ENCODE measurements around the gene SLC25A51.
"Not testable (repeated sequence)": the region's sequence is repeated elsewhere in the genome, so short reads cannot be mapped to it uniquely, and the experiment has no call there.

SLC25A51 gene

GRCh38 chr9:37902131-37902530, 1.8 kb downstream of the SLC25A51 start:
- H3K9me3 Mint-ChIP-seq, result no peaks in the 10 kb centered on the region
- no peak for ATAC-seq (replicated peaks)

GRCh38 chr9:37899041-37899440, 4.9 kb downstream of the SLC25A51 start:
- H3K27ac Mint-ChIP-seq, result peak overlapping the region in 1 of 2 donors; percentile 32
- no peaks in the 10 kb centered on the region for H3K9me3 Mint-ChIP-seq
- ATAC-seq (replicated peaks), result no peak
- H3K27me3 Mint-ChIP-seq, result no peaks in the 10 kb centered on the region
- H3K36me3 Mint-ChIP-seq (ENCODE audit: insufficient read depth), result peaks cover 54% of the 10 kb centered on the region
- DNase-seq, result no peak
- peaks cover 9 to 10% of the 10 kb centered on the region in 2 donors for H3K4me1 Mint-ChIP-seq (ENCODE audit: low read depth in 2 of 2)
- H3K4me3 Mint-ChIP-seq, result no peak overlapping the region

More at GRCh38 chr9:37902131-37902530, 1.8 kb downstream of the SLC25A51 start:
- Mint-ChIP-seq H3K4me1 (ENCODE audit: low read depth in 2 of 2) (peaks cover 17 to 19% of the 10 kb centered on the region in 2 donors), H3K27ac (no peak overlapping the region), H3K27me3 (peaks cover 0 to 7% of the 10 kb centered on the region in 2 donors), H3K36me3 (ENCODE audit: insufficient read depth) (peaks cover 32% of the 10 kb centered on the region), H3K4me3 (no peak overlapping the region)
- DNase-seq, result no peak

GRCh38 chr9:37897665-37898064, 6.3 kb downstream of the SLC25A51 start:
- peaks cover 5% of the 10 kb centered on the region in 2 donors for H3K4me1 Mint-ChIP-seq (ENCODE audit: low read depth in 2 of 2)
- no peak overlapping the region for H3K4me3 Mint-ChIP-seq
- H3K9me3 Mint-ChIP-seq, result no peaks in the 10 kb centered on the region
- DNase-seq (no peak), ATAC-seq (replicated peaks) (no peak)
- no peak overlapping the region for H3K27ac Mint-ChIP-seq
- peaks cover 65% of the 10 kb centered on the region for H3K36me3 Mint-ChIP-seq (ENCODE audit: insufficient read depth)
- no peaks in the 10 kb centered on the region for H3K27me3 Mint-ChIP-seq

- Mint-ChIP-seq H3K36me3 (ENCODE audit: insufficient read depth) (peaks cover 59% of the 10 kb centered on the region), H3K9me3 (no peaks in the 10 kb centered on the region), H3K27me3 (no peaks in the 10 kb centered on the region), H3K4me3 (no peak overlapping the region), H3K27ac (no peak overlapping the region), H3K4me1 (ENCODE audit: low read depth in 2 of 2) (peaks cover 0 to 5% of the 10 kb centered on the region in 2 donors)
- DNase-seq (no peak), ATAC-seq (replicated peaks) (no peak)
Observed at GRCh38 chr9:37892063-37892462, 11.9 kb downstream of the SLC25A51 start.

GRCh38 chr9:37891042-37891441, 12.9 kb downstream of the SLC25A51 start:
- not testable (repeated sequence) for DNase-seq; H3K4me3 Mint-ChIP-seq; H3K4me1 Mint-ChIP-seq (ENCODE audit: low read depth in 2 of 2); ATAC-seq (replicated peaks); H3K27me3 Mint-ChIP-seq; H3K9me3 Mint-ChIP-seq; H3K27ac Mint-ChIP-seq
- H3K36me3 Mint-ChIP-seq (ENCODE audit: insufficient read depth), result peaks cover 56% of the 10 kb centered on the region

- Mint-ChIP-seq H3K27ac (peak overlapping the region in 1 of 2 donors; percentile 67), H3K4me1 (ENCODE audit: low read depth in 2 of 2) (peaks cover 0 to 11% of the 10 kb centered on the region in 2 donors), H3K9me3 (no peaks in the 10 kb centered on the region), H3K4me3 (no peak overlapping the region), H3K36me3 (ENCODE audit: insufficient read depth) (peaks cover 48% of the 10 kb centered on the region), H3K27me3 (no peaks in the 10 kb centered on the region)
- no peak for ATAC-seq (replicated peaks)
- no peak for DNase-seq
Observed at GRCh38 chr9:37889536-37889935, 14.4 kb downstream of the SLC25A51 start.

GRCh38 chr9:37887977-37888583, 15.8 kb downstream of the SLC25A51 start:
- peaks cover 0 to 11% of the 10 kb centered on the region in 2 donors for H3K4me1 Mint-ChIP-seq (ENCODE audit: low read depth in 2 of 2)
- ATAC-seq (replicated peaks); H3K27me3 Mint-ChIP-seq; DNase-seq; H3K4me3 Mint-ChIP-seq; H3K27ac Mint-ChIP-seq; H3K9me3 Mint-ChIP-seq: not testable (repeated sequence)
- H3K36me3 Mint-ChIP-seq (ENCODE audit: insufficient read depth), result peaks cover 33% of the 10 kb centered on the region

GRCh38 chr9:37880916-37881479, 22.9 kb downstream of the SLC25A51 start:
- Mint-ChIP-seq H3K4me1 (ENCODE audit: low read depth in 2 of 2) (peaks cover 0 to 18% of the 10 kb centered on the region in 2 donors), H3K27ac (peak overlapping the region in 1 of 2 donors; percentile 72), H3K4me3 (no peak overlapping the region), H3K9me3 (no peaks in the 10 kb centered on the region), H3K27me3 (no peaks in the 10 kb centered on the region), H3K36me3 (ENCODE audit: insufficient read depth) (peaks cover 34% of the 10 kb centered on the region)
- ATAC-seq (replicated peaks) (no peak), DNase-seq (no peak)

GRCh38 chr9:37876376-37876775, 27.6 kb downstream of the SLC25A51 start:
- H3K4me3 Mint-ChIP-seq, result no peak overlapping the region
- H3K27ac Mint-ChIP-seq, result no peak overlapping the region
- peaks cover 25% of the 10 kb centered on the region for H3K36me3 Mint-ChIP-seq (ENCODE audit: insufficient read depth)
- DNase-seq, result no peak
- ATAC-seq (replicated peaks), result no peak
- H3K4me1 Mint-ChIP-seq (ENCODE audit: low read depth in 2 of 2), result peaks cover 0 to 8% of the 10 kb centered on the region in 2 donors
- no peaks in the 10 kb centered on the region for H3K27me3 Mint-ChIP-seq
- no peaks in the 10 kb centered on the region for H3K9me3 Mint-ChIP-seq

GRCh38 chr9:37873955-37874354, 30.0 kb downstream of the SLC25A51 start:
- Mint-ChIP-seq H3K4me3 (no peak overlapping the region), H3K27ac (no peak overlapping the region), H3K9me3 (no peaks in the 10 kb centered on the region), H3K27me3 (no peaks in the 10 kb centered on the region), H3K36me3 (ENCODE audit: insufficient read depth) (peaks cover 4% of the 10 kb centered on the region), H3K4me1 (ENCODE audit: low read depth in 2 of 2) (peaks cover 0 to 2% of the 10 kb centered on the region in 2 donors)
- ATAC-seq (replicated peaks) (no peak), DNase-seq (no peak)

- H3K4me3 Mint-ChIP-seq, result no peak overlapping the region
Observed at GRCh38 chr9:37870799-37871176, 33.1 kb downstream of the SLC25A51 start.

GRCh38 chr9:37870081-37870798, 33.7 kb downstream of the SLC25A51 start:
- Mint-ChIP-seq H3K4me1 (ENCODE audit: low read depth in 2 of 2) (no peaks in the 10 kb centered on the region), H3K9me3 (no peaks in the 10 kb centered on the region), H3K4me3 (no peak overlapping the region), H3K36me3 (ENCODE audit: insufficient read depth) (peaks cover 4% of the 10 kb centered on the region), H3K27me3 (no peaks in the 10 kb centered on the region), H3K27ac (no peak overlapping the region)
- DNase-seq, result no peak
- no peak for ATAC-seq (replicated peaks)

More at GRCh38 chr9:37870799-37871176, 33.1 kb downstream of the SLC25A51 start:
- no peak overlapping the region for H3K27ac Mint-ChIP-seq
- H3K9me3 Mint-ChIP-seq, result no peaks in the 10 kb centered on the region
- H3K4me1 Mint-ChIP-seq (ENCODE audit: low read depth in 2 of 2), result no peaks in the 10 kb centered on the region
- ATAC-seq (replicated peaks), result no peak
- no peaks in the 10 kb centered on the region for H3K27me3 Mint-ChIP-seq
- peaks cover 4% of the 10 kb centered on the region for H3K36me3 Mint-ChIP-seq (ENCODE audit: insufficient read depth)
- no peak for DNase-seq

- ATAC-seq (replicated peaks), result no peak
- no peaks in the 10 kb centered on the region for H3K9me3 Mint-ChIP-seq
- H3K4me3 Mint-ChIP-seq, result no peak overlapping the region
- no peak overlapping the region for H3K27ac Mint-ChIP-seq
- H3K36me3 Mint-ChIP-seq (ENCODE audit: insufficient read depth), result peaks cover 8% of the 10 kb centered on the region
- no peaks in the 10 kb centered on the region for H3K27me3 Mint-ChIP-seq
- no peaks in the 10 kb centered on the region for H3K4me1 Mint-ChIP-seq (ENCODE audit: low read depth in 2 of 2)
- no peak for DNase-seq
Observed at GRCh38 chr9:37862530-37862929, 41.4 kb downstream of the SLC25A51 start.

- Mint-ChIP-seq H3K9me3 (no peaks in the 10 kb centered on the region), H3K36me3 (ENCODE audit: insufficient read depth) (peaks cover 20% of the 10 kb centered on the region), H3K27me3 (no peaks in the 10 kb centered on the region)
Observed at GRCh38 chr9:37859043-37859442, 44.9 kb downstream of the SLC25A51 start.

More at GRCh38 chr9:37859043-37859442, 44.9 kb downstream of the SLC25A51 start:
- Mint-ChIP-seq H3K4me1 (ENCODE audit: low read depth in 2 of 2) (no peaks in the 10 kb centered on the region), H3K27ac (no peak overlapping the region), H3K4me3 (no peak overlapping the region)
- ATAC-seq (replicated peaks) (no peak), DNase-seq (no peak)

Measured in effector memory CD8-positive, alpha-beta T cell (primary cell).